Prostate gland (tissue), 2 donors: Measurements from ENCODE around the gene FLG.

Experiments
- CTCF ChIP-seq, 4 experiments: fragments of 200-600 bp in 2 of 4; fragments of 450-650 bp in 2 of 4; sonication (generic) in 2 of 4; IDR thresholded peaks; 1 replicate in 3 of 4; 2 replicates in 1 of 4; pipeline ENCODE4 v1.5.1; 2016 to 2019; ENCODE audit warnings: antibody characterized with exemption in 4 of 4, mild to moderate bottlenecking in 2 of 4, moderate library complexity in 2 of 4
- POLR2A ChIP-seq: fragments of 450-650 bp; IDR thresholded peaks from one replicate; pipeline ENCODE4 v1.6.1; 2016; ENCODE audit warnings: antibody characterized with exemption, mild to moderate bottlenecking

- TF ChIP-seq POLR2A (no peak), CTCF (IDR thresholded peaks at IDR 0.05) (no peak)
These were observed 49.4 kb upstream of the FLG start for GRCh38 chr1:152374451-152374850.
